GM12878 (cell line): Measurements from ENCODE around the gene ZNF100. TPM values are rescaled to one million over a fixed set of nuclear protein-coding genes. Genes with fewer than 3 reads are reported as not detected.

Source experiments
- ATAC-seq: fragments of 200-7000 bp; cut with Tn5 transposase; 3 replicates; pipeline ENCODE4 v1.9.1; 2020; ENCODE audit warnings: mild to moderate bottlenecking, moderate library complexity
- BruUV-seq: library from RNA; stranded (reverse); fragments of 400-500 nt; replicated peaks from 2 replicates; lab custom pipeline; 2021; lab: Mats Ljungman, UMichigan
- CTCF ChIA-PET: fragments of 300-600 bp; sonication (Branson Sonifier 250); formaldehyde crosslinking; extraction: SDS; loops from one replicate; lab custom pipeline; 2021; ENCODE audit warnings: inconsistent platforms; lab: Yijun Ruan, JAX
- POLR2A ChIA-PET: fragments of 350-600 bp; formaldehyde crosslinking; extraction: SDS; loops from one replicate; lab custom pipeline; 2021; ENCODE audit warnings: inconsistent platforms; lab: Charles Lee
- RAD21 ChIA-PET: fragments of 300-600 bp; sonication (Branson Sonifier 250); formaldehyde crosslinking; loops from one replicate; lab custom pipeline; 2023; ENCODE audit warnings: antibody characterized with exemption; ENCODE audit not compliant: unreplicated experiment; lab: Charles Lee
- SMC1A ChIA-PET: fragments of 300-600 bp; sonication (Branson Sonifier 250); formaldehyde crosslinking; loops from one replicate; lab custom pipeline; 2023; ENCODE audit not compliant: unreplicated experiment, uncharacterized antibody; lab: Charles Lee
- DNase-seq: peaks from one replicate; pipeline ENCODE4 v3.0.0-alpha.2; 2011; ENCODE audit warnings: low read depth, low spot score
- FAIRE-seq: peaks from 3 replicates; lab custom pipeline; 2011; peaks lifted over from hg19 to GRCh38; lab: Jason Lieb, UNC
- H2AFZ ChIP-seq: 2 replicates; pipeline ENCODE4 v1.6.0; 2011; ENCODE audit warnings: low read depth, low read length, control low read depth; ENCODE audit not compliant: control insufficient read depth
- H3K27ac ChIP-seq: 2 replicates; pipeline ENCODE4 v1.5.1; 2011; ENCODE audit warnings: control low read depth; ENCODE audit not compliant: control insufficient read depth, insufficient read depth
- H3K27me3 ChIP-seq, 2 experiments: replicated peaks in 1 of 2; 2 replicates each; pipeline versions ENCODE4 v1.6.0 to v1.6.1; 2011; ENCODE audit warnings: low read length in 1 of 2; ENCODE audit not compliant: control insufficient read depth in 2 of 2, insufficient read depth in 2 of 2
- H3K36me3 ChIP-seq, 2 experiments: 2 replicates each; pipeline ENCODE4 v1.5.1; 2011; ENCODE audit warnings: low read length in 1 of 2; ENCODE audit not compliant: control insufficient read depth in 2 of 2, insufficient read depth in 2 of 2
- H3K4me1 ChIP-seq: 2 replicates; pipeline ENCODE4 v1.6.1; 2011; ENCODE audit warnings: mild to moderate bottlenecking, low read length, moderate library complexity, mixed read lengths; ENCODE audit not compliant: control insufficient read depth, insufficient read depth
- H3K4me2 ChIP-seq: 2 replicates; pipeline ENCODE4 v1.6.0; 2011; ENCODE audit warnings: control low read depth; ENCODE audit not compliant: control insufficient read depth, insufficient read depth
- H3K4me3 ChIP-seq: fragments of 200-600 bp; sonication (generic); 2 replicates; pipeline ENCODE4 v1.5.1; 2016
- H3K79me2 ChIP-seq: 2 replicates; pipeline ENCODE4 v1.6.0; 2011; ENCODE audit warnings: low read length; ENCODE audit not compliant: control insufficient read depth, insufficient read depth
- H3K9ac ChIP-seq: 2 replicates; pipeline ENCODE4 v1.8.0; 2011; ENCODE audit warnings: low read length, control low read depth, mixed read lengths; ENCODE audit not compliant: control insufficient read depth, insufficient read depth
- H3K9me3 ChIP-seq: replicated peaks from 3 replicates; pipeline ENCODE4 v1.5.1; 2011; ENCODE audit warnings: mild to moderate bottlenecking, low read length; ENCODE audit not compliant: control insufficient read depth, insufficient read depth
- H4K20me1 ChIP-seq: 2 replicates; pipeline ENCODE4 v1.6.0; 2011; ENCODE audit not compliant: control insufficient read depth, insufficient read depth
- CBX5 ChIP-seq: sonication (generic); IDR thresholded peaks from 2 replicates; pipeline ENCODE4 v1.6.1; 2016; ENCODE audit warnings: low read depth, moderate library complexity, mild to moderate bottlenecking, inconsistent platforms
- FOXM1 ChIP-seq: IDR thresholded peaks from 2 replicates; pipeline ENCODE4 v1.6.1; 2012; ENCODE audit warnings: low read depth, mild to moderate bottlenecking, inconsistent platforms, low read length, moderate library complexity
- IRF4 ChIP-seq: IDR thresholded peaks from 2 replicates; pipeline ENCODE4 v1.6.1; 2011; ENCODE audit warnings: low read depth, low read length
- KLF5 ChIP-seq: fragments of 450-650 bp; IDR thresholded peaks from 2 replicates; pipeline ENCODE4 v1.6.1; 2014; ENCODE audit warnings: mild to moderate bottlenecking; ENCODE audit not compliant: partially characterized antibody
- NFXL1 ChIP-seq: fragments of 450-650 bp; IDR thresholded peaks from 2 replicates; pipeline ENCODE4 v1.6.1; 2017; ENCODE audit warnings: antibody characterized with exemption, mild to moderate bottlenecking, borderline replicate concordance
- PAX8 ChIP-seq: fragments of 450-650 bp; IDR thresholded peaks from 2 replicates; pipeline ENCODE4 v1.6.1; 2017; ENCODE audit warnings: mild to moderate bottlenecking, moderate library complexity
- POLR2A ChIP-seq: IDR thresholded peaks from 2 replicates; pipeline ENCODE4 v1.6.1; 2011; ENCODE audit warnings: low read depth, mild to moderate bottlenecking, low read length
- SMAD5 ChIP-seq: IDR thresholded peaks from 2 replicates; pipeline ENCODE4 v1.6.1; 2016; ENCODE audit warnings: antibody characterized with exemption, low read depth
- TCF3 ChIP-seq: IDR thresholded peaks from 2 replicates; pipeline ENCODE4 v1.6.1; 2012; ENCODE audit warnings: low read depth, mild to moderate bottlenecking, low read length, borderline replicate concordance; ENCODE audit not compliant: insufficient read depth
- ZBTB40 ChIP-seq: fragments of 450-650 bp; IDR thresholded peaks from 2 replicates; pipeline ENCODE4 v1.6.1; 2016; ENCODE audit warnings: mild to moderate bottlenecking, moderate library complexity, borderline replicate concordance
- WGBS: methylation state at CpG from one replicate; pipeline ENCODE4 v1.1.6; 2016; ENCODE audit warnings: low lambda C conversion rate; ENCODE audit not compliant: insufficient replicate concordance, insufficient coverage; ENCODE audit errors: missing lambda C conversion rate; 5-methylcytosine and 5-hydroxymethylcytosine counted together
- in situ Hi-C: fragments of 300-500 bp; cut with MboI; formaldehyde crosslinking; loops from 9 replicates; pipeline ENCODE4 v1.14.3; 2018; ENCODE audit warnings: mixed read lengths
- intact Hi-C: fragments of 100-400 bp; cut with micrococcal nuclease; formaldehyde crosslinking; loops from one replicate; pipeline ENCODE4 v1.14.2; 2022; ENCODE audit not compliant: unreplicated experiment
- polyA plus RNA-seq, 11 experiments: library from polyadenylated mRNA; depleted of rRNA in 4 of 11; unstranded in 6 of 11; stranded (reverse) in 5 of 11; fragments of >200 nt; fragmentation: Nextera tagmentation in 4 of 11; fragmentation: Illumina TruSeq in 1 of 11; extraction: Ambion mirVana in 4 of 11; extraction: Trizol in 1 of 11; gene quantifications; 1 replicate in 1 of 11; 2 replicates in 10 of 11; pipeline versions ENCODE4 v1.2.1 to v1.2.3, GENCODE V29; 2011 to 2016; ENCODE audit warnings: inconsistent platforms in 2 of 11, missing spikeins in 2 of 11, low read depth in 1 of 11
- total RNA-seq, 4 experiments: library from RNA; depleted of rRNA in 3 of 4; stranded (reverse); fragments of >200 nt in 3 of 4; fragmentation: Illumina TruSeq in 1 of 4; extraction: Trizol in 1 of 4; gene quantifications; 2 replicates each; pipeline versions ENCODE4 v1.2.1 to v1.2.3, GENCODE V29; 2013 to 2021
- TF ChIP-seq, protein P1 (sequence below): IDR thresholded peaks from 2 replicates; pipeline ENCODE4 v1.6.1; 2011; ENCODE audit warnings: mild to moderate bottlenecking, low read depth, low read length, moderate library complexity; ENCODE audit not compliant: insufficient replicate concordance
- TF ChIP-seq, protein P2 (sequence below): fragments of 150-350 bp; IDR thresholded peaks from 2 replicates; pipeline ENCODE4 v1.6.1; 2016; ENCODE audit warnings: low read depth, low read length

ZNF100 gene
- total and polyA plus RNA-seq, 10 of the 15 experiments (the other 5 are each of a cell fraction or from before 2014, with no cell fraction given): 3.0 to 18.2 (median 9.4) TPM

DNA sequence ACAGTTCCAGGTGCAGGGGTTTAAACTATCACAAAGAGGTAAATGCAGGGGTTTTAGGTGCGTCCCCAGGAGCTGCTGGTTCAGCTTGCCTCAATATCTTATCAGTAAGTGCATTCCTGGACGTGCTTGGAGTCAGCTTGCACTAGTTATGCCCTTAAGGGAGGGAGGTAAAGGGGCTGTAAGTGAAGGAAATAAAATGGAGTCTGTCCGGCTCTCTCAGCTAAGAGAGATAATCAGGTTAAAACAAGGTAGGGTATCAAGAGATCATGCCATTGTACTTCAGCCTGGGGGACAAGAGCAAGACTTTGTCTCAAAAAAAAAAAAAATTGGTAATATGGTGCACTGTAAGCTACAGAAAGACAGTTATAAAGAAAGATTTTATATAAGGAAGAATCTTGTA lies 69.7 kb downstream of the ZNF100 start:
- no peak overlapping the region for H3K4me2 ChIP-seq
- no peak overlapping the region for H2AFZ ChIP-seq
- ChIA-PET CTCF (no interaction called here), POLR2A (no interaction called here), SMC1A (no interaction called here), RAD21 (no interaction called here)
- DNase-seq (no peak), FAIRE-seq (no peak), ATAC-seq (no peak)
- H3K79me2 ChIP-seq: no peaks in the 10 kb centered on the region
- intact Hi-C loops (no loop called here), in situ Hi-C loops (no loop called here)
- TF ChIP-seq SMAD5 (no peak), KLF5 (no peak), TCF3 (no peak), FOXM1 (no peak), CBX5 (no peak), ZBTB40 (no peak), IRF4 (no peak), POLR2A (no peak), PAX8 (no peak), NFXL1 (no peak)
- TF ChIP-seq, protein P1, sequence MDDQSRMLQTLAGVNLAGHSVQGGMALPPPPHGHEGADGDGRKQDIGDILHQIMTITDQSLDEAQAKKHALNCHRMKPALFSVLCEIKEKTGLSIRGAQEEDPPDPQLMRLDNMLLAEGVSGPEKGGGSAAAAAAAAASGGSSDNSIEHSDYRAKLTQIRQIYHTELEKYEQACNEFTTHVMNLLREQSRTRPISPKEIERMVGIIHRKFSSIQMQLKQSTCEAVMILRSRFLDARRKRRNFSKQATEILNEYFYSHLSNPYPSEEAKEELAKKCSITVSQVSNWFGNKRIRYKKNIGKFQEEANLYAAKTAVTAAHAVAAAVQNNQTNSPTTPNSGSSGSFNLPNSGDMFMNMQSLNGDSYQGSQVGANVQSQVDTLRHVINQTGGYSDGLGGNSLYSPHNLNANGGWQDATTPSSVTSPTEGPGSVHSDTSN: no peak
- TF ChIP-seq, protein P2, sequence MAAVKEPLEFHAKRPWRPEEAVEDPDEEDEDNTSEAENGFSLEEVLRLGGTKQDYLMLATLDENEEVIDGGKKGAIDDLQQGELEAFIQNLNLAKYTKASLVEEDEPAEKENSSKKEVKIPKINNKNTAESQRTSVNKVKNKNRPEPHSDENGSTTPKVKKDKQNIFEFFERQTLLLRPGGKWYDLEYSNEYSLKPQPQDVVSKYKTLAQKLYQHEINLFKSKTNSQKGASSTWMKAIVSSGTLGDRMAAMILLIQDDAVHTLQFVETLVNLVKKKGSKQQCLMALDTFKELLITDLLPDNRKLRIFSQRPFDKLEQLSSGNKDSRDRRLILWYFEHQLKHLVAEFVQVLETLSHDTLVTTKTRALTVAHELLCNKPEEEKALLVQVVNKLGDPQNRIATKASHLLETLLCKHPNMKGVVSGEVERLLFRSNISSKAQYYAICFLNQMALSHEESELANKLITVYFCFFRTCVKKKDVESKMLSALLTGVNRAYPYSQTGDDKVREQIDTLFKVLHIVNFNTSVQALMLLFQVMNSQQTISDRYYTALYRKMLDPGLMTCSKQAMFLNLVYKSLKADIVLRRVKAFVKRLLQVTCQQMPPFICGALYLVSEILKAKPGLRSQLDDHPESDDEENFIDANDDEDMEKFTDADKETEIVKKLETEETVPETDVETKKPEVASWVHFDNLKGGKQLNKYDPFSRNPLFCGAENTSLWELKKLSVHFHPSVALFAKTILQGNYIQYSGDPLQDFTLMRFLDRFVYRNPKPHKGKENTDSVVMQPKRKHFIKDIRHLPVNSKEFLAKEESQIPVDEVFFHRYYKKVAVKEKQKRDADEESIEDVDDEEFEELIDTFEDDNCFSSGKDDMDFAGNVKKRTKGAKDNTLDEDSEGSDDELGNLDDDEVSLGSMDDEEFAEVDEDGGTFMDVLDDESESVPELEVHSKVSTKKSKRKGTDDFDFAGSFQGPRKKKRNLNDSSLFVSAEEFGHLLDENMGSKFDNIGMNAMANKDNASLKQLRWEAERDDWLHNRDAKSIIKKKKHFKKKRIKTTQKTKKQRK: no peak
- H4K20me1 ChIP-seq: no peaks in the 10 kb centered on the region
- no peak overlapping the region for H3K27ac ChIP-seq
- no peaks in the 10 kb centered on the region for H3K4me1 ChIP-seq
- no TSS peak for BruUV-seq
- WGBS: 14% methylated on average over 3 of the region's 3 CpGs
- H3K9ac ChIP-seq: no peak overlapping the region
- no peak overlapping the region for H3K4me3 ChIP-seq
- H3K36me3 ChIP-seq: no peaks in the 10 kb centered on the region
- H3K27me3 ChIP-seq: no peaks in the 10 kb centered on the region
- H3K9me3 ChIP-seq: no peaks in the 10 kb centered on the region; the same call in 2 of the 3 replicates
